ENCODE results near the gene GNG11. TPM values are rescaled to one million over a fixed set of nuclear protein-coding genes. Genes with fewer than 3 reads are reported as not detected.

GNG11 gene
- polyA plus RNA-seq, 1 donor (not counting 4 experiments of a cell fraction or from before 2014, with no cell fraction given), result 1.0 TPM

GRCh38 chr7:93945756-93946535, 24.4 kb downstream of the GNG11 start:
- Histone ChIP-seq H4K20me1 (ENCODE audit: control insufficient read depth, extremely low read depth, insufficient read depth, low read length) (no peaks in the 10 kb centered on the region), H3K4me2 (ENCODE audit: control insufficient read depth, extremely low read depth, insufficient read depth, low read depth, low read length) (no peak overlapping the region), H3K4me3 (ENCODE audit: control insufficient read depth in 2 of 3, extremely low read depth in 1 of 3, insufficient read depth in 2 of 3, low read depth in 1 of 3, low read length in 3 of 3) (no peak overlapping the region), H3K79me2 (ENCODE audit: control insufficient read depth, insufficient read depth, low read length) (no peaks in the 10 kb centered on the region), H3K36me3 (ENCODE audit: control insufficient read depth in 2 of 2, extremely low read depth in 1 of 2, insufficient read depth in 2 of 2, low read length in 2 of 2) (no peaks in the 10 kb centered on the region), H3K4me1 (ENCODE audit: control insufficient read depth, extremely low read depth, insufficient read depth, low read length) (no peaks in the 10 kb centered on the region), H3K9me3 (ENCODE audit: control insufficient read depth, low read depth, low read length) (peaks cover 2% of the 10 kb centered on the region), H3K9ac (ENCODE audit: control insufficient read depth, extremely low read depth, insufficient read depth, low read length) (no peak overlapping the region), H2AFZ (ENCODE audit: control insufficient read depth, low read length) (no peak overlapping the region), H3K27me3 (ENCODE audit: control insufficient read depth, extremely low read depth, insufficient read depth, low read length) (peaks cover under 1% of the 10 kb centered on the region), H3K27ac (ENCODE audit: control insufficient read depth, insufficient read depth, low read length) (no peak overlapping the region), H3K9me1 (ENCODE audit: control insufficient read depth, extremely low read depth, insufficient read depth, low read length) (no peaks in the 10 kb centered on the region)
- FAIRE-seq (no peak), DNase-seq (ENCODE audit: low read depth, low spot score) (no peak)
- TF ChIP-seq CTCF (optimal IDR thresholded peaks at IDR 0.05 in 1 of 3, IDR thresholded peaks at IDR 0.05 in 1 of 3, conservative IDR thresholded peaks at IDR 0.05 in 1 of 3; ENCODE audit: extremely low read depth in 1 of 3, insufficient read depth in 2 of 3, low read length in 3 of 3) (no peak), EZH2 (IDR thresholded peaks at IDR 0.05; ENCODE audit: low read length) (no peak)
- dilution Hi-C loops (cut with MboI; ENCODE audit: extremely low pct_ligation_motif_present, low sequenced_read_pairs), result no loop called here

GRCh38 chr7:93948106-93948505, 26.6 kb downstream of the GNG11 start:
- TF ChIP-seq CTCF (optimal IDR thresholded peaks at IDR 0.05 in 1 of 3, IDR thresholded peaks at IDR 0.05 in 1 of 3, conservative IDR thresholded peaks at IDR 0.05 in 1 of 3; ENCODE audit: extremely low read depth in 1 of 3, insufficient read depth in 2 of 3, low read length in 3 of 3), result no peak
- H3K27ac ChIP-seq (ENCODE audit: control insufficient read depth, insufficient read depth, low read length), result no peak overlapping the region
- no peaks in the 10 kb centered on the region for H3K79me2 ChIP-seq (ENCODE audit: control insufficient read depth, insufficient read depth, low read length)
- DNase-seq (ENCODE audit: low read depth, low spot score), result no peak
- no peaks in the 10 kb centered on the region for H3K9me3 ChIP-seq (ENCODE audit: control insufficient read depth, low read depth, low read length)
- dilution Hi-C loops (cut with MboI; ENCODE audit: extremely low pct_ligation_motif_present, low sequenced_read_pairs), result no loop called here
- no peaks in the 10 kb centered on the region for H3K36me3 ChIP-seq (ENCODE audit: control insufficient read depth in 2 of 2, extremely low read depth in 1 of 2, insufficient read depth in 2 of 2, low read length in 2 of 2)
- no peak for FAIRE-seq
- H3K4me1 ChIP-seq (ENCODE audit: control insufficient read depth, extremely low read depth, insufficient read depth, low read length), result no peaks in the 10 kb centered on the region
- H3K4me2 ChIP-seq (ENCODE audit: control insufficient read depth, extremely low read depth, insufficient read depth, low read depth, low read length), result no peak overlapping the region
- H3K4me3 ChIP-seq (ENCODE audit: control insufficient read depth in 2 of 3, extremely low read depth in 1 of 3, insufficient read depth in 2 of 3, low read depth in 1 of 3, low read length in 3 of 3), result no peak overlapping the region
- H3K9ac ChIP-seq (ENCODE audit: control insufficient read depth, extremely low read depth, insufficient read depth, low read length), result no peak overlapping the region
- no peaks in the 10 kb centered on the region for H3K9me1 ChIP-seq (ENCODE audit: control insufficient read depth, extremely low read depth, insufficient read depth, low read length)
- no peaks in the 10 kb centered on the region for H4K20me1 ChIP-seq (ENCODE audit: control insufficient read depth, extremely low read depth, insufficient read depth, low read length)
- no peaks in the 10 kb centered on the region for H3K27me3 ChIP-seq (ENCODE audit: control insufficient read depth, extremely low read depth, insufficient read depth, low read length)
- no peak overlapping the region for H2AFZ ChIP-seq (ENCODE audit: control insufficient read depth, low read length)

Data from keratinocyte (primary cell).